Esophagus (tissue), 2 donors: ENCODE data around the gene RBM26. TPM values are rescaled to one million over a fixed set of nuclear protein-coding genes. Genes with fewer than 3 reads are reported as not detected.

Experiments
- H3K27ac ChIP-seq, 2 donors: one replicate each; pipeline ENCODE4 v1.5.1; 2013; ENCODE audit warnings: low read depth in 2 of 2, mild to moderate bottlenecking in 2 of 2, inconsistent platforms in 1 of 2, low read length in 1 of 2, moderate library complexity in 1 of 2
- H3K27me3 ChIP-seq, 2 donors: one replicate each; pipeline ENCODE4 v1.6.1; 2013; ENCODE audit warnings: low read length in 2 of 2, control low read depth in 1 of 2, mild to moderate bottlenecking in 1 of 2; ENCODE audit not compliant: insufficient read depth in 2 of 2, control insufficient read depth in 1 of 2
- H3K36me3 ChIP-seq, 2 donors: one replicate each; pipeline ENCODE4 v1.6.1; 2013; ENCODE audit warnings: low read length in 1 of 2; ENCODE audit not compliant: control insufficient read depth in 2 of 2, insufficient read depth in 2 of 2
- H3K4me1 ChIP-seq, 2 donors: one replicate each; pipeline ENCODE4 v1.6.1; 2013; ENCODE audit warnings: low read length in 1 of 2; ENCODE audit not compliant: control insufficient read depth in 2 of 2, insufficient read depth in 2 of 2
- H3K4me3 ChIP-seq, 2 donors: one replicate each; pipeline ENCODE4 v1.5.1; 2013; ENCODE audit warnings: low read length in 2 of 2, mild to moderate bottlenecking in 2 of 2, low read depth in 1 of 2, moderate library complexity in 1 of 2
- H3K9me3 ChIP-seq, 2 donors: one replicate each; pipeline ENCODE4 v1.6.1; 2013; ENCODE audit warnings: mild to moderate bottlenecking in 2 of 2, low read depth in 1 of 2, low read length in 1 of 2, moderate library complexity in 1 of 2; ENCODE audit not compliant: control insufficient read depth in 2 of 2, insufficient read depth in 1 of 2
- WGBS, 2 donors: extraction: QIAGEN DNeasy Blood & Tissue Kit; methylation state at CpG; one replicate each; pipeline ENCODE4 v1.1.7; 2013; 5-methylcytosine and 5-hydroxymethylcytosine counted together
- polyA plus RNA-seq, 2 donors: library from polyadenylated mRNA; stranded (reverse); fragments of 200-250 nt; gene quantifications; one replicate each; pipeline ENCODE4 v1.2.3, GENCODE V29; 2013
- donor health status: healthy with polysubstance abuse.
- donor health status: Bipolar disorder and iron deficiency.

RBM26 gene
- 10 to 100 TPM; 11.1 to 24.3 TPM for polyA plus RNA-seq

DNA sequence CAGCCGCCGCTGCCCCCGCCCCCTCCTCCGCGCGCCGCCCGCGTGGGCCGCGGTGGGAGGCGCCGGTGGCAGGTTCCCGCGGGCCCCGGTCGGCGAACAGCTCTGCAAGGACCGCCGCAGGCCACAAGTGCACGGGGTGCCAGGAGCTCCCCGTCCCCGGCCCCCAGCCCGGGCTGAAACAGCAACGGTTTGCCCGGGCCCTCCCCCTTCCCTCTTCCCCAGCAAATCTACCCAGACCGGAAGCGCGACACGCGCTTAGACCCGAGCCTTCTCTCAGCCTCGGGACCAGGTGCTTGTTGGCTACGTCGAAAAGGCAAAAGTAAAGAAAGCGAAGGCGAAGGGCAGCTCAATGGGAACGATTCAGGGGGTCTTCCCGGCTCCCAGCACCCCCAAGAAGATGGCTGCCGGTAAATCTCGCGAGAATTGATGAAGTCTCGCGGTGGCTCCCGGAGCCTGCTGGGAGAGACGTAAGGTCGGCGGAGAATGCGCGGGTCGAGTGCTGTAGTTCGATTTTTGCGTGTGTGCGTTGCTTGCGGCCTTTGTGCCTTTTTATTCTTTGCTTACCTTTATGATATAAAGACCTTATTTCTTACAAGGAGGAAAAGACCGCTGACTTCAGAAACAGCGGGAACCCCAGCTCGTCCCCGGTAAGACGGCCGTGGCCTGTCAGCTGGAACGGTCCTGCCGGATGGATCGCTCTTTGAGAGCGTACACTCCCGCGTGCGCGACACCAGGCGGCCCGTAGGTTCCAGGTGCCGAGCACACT lies at the start of gene RBM26:
Gene RBM26, minus strand, starts transcription at position 425 of the 766 bp plus-strand sequence. CDS start 481 bp downstream, outside the sequence.
- no peaks in the 10 kb centered on the region for H3K4me1 ChIP-seq

DNA sequence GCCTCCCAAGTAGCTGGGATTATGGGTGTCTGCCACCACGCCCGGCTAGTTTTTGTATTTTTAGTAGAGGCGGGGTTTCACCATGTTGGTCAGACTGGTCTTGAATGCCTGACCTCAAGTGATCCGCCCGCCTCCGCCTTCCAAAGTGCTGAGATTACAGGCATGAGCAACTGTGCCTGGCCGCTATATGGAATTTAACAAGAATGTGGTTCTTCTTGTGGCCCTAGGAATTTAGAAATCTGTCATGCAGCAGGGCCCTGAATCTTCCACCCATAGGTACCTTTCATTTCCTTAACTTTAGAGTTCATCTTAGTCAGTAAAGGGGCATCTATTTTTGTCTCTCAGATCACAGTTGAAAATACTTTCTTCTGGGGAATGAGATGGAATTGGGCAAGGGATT lies 49.3 kb upstream of the RBM26 start:
- Histone ChIP-seq H3K4me3 (no peak overlapping the region), H3K9me3 (no peaks in the 10 kb centered on the region), H3K4me1 (no peaks in the 10 kb centered on the region), H3K27me3 (no peaks in the 10 kb centered on the region), H3K27ac (no peak overlapping the region), H3K36me3 (no peaks in the 10 kb centered on the region)
- 79 to 91% methylated on average over 7 of the region's 7 CpGs for WGBS, 2 donors

More for the DNA sequence above, at the start of gene RBM26:
- 0 to 1% methylated on average over 53 to 72 of the region's 72 CpGs for WGBS, 2 donors
- H3K36me3 ChIP-seq: no peaks in the 10 kb centered on the region
- no peaks in the 10 kb centered on the region for H3K9me3 ChIP-seq
- H3K4me3 ChIP-seq: peak within 1 kb of the TSS; percentile 73 to 98
- no peaks in the 10 kb centered on the region for H3K27me3 ChIP-seq
- peak within 1 kb of the TSS; percentile 94 to 97 for H3K27ac ChIP-seq

DNA sequence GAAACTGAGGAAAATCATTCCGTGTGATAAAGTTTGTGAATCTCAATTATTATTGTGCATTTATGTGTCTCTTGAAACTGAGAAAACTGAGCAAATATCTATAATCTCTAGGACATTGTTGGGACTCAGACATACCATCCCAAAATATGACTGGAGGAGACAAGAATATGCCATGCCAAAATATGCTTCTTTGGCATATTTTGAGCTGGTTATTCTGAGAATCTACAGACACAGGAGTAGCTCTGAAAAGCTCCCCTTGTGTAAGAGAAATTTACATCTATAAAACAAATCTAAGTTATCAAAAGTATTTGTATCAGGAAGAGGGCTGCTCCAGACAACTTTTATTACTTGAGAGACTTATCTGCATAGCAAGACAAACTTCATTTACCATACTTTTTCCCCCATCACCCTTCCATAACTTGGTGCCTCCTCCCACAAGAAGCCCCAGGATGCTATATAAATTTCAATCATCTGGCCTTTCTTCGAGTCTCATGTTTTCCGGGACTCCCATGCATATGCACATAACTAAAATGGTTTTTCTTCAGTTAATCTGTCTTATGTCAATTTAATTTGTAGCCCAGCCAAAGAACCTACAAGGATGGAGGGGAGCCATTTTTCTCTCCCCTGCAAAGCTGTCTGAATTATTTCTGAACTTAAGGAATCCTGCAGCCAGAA lies 46.3 kb upstream of the RBM26 start:
- WGBS, 2 donors: 77 to 79% methylated on average over 3 of the region's 3 CpGs
- no peaks in the 10 kb centered on the region for H3K36me3 ChIP-seq
- H3K4me3 ChIP-seq: no peak overlapping the region
- no peak overlapping the region for H3K27ac ChIP-seq
- H3K9me3 ChIP-seq: no peaks in the 10 kb centered on the region
- H3K27me3 ChIP-seq: no peaks in the 10 kb centered on the region
- no peaks in the 10 kb centered on the region for H3K4me1 ChIP-seq

DNA sequence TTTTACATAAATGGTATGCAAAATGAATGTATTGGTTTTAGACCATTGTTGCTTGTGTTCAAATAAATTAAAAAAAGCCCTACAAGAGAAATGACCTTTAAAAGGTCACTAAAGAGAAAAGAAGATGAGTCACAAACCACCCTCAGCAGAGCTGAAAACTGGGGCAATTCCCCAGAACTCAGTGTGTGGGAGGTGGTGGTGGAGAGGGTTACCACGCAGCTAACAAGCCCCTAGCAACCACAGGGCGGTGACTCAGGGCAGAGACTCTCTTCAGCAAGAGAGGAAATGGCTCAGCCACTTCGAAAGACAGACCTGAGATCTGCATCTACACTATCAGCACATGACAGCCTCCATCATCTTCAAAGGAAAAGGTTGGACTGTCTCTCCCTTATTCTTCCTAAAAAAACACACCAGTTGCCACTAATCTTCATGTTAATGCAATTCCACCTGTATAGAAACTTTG lies 45.5 kb upstream of the RBM26 start:
- 38 to 55% methylated on average over 3 of the region's 3 CpGs for WGBS, 2 donors
- Histone ChIP-seq H3K9me3 (no peaks in the 10 kb centered on the region), H3K4me1 (no peaks in the 10 kb centered on the region), H3K4me3 (no peak overlapping the region), H3K27ac (no peak overlapping the region), H3K27me3 (no peaks in the 10 kb centered on the region), H3K36me3 (no peaks in the 10 kb centered on the region)

DNA sequence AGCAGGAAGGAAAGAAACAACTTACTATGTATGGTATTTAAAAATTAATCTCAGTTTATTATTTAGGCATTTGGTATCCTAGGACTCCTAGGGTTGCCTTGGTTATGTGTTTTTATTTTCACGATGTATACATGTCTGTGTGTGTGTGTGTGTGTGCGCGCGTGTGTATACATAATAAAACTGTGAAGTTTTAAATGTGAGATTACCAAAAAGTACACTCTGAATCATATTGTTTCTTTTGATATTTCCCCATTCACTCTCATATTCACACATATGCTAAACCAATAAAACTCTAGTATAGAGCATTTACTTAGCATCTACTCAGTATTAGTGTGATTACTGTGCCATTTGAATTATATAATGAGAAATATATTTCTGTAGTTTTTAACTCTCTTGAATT lies 44.1 kb upstream of the RBM26 start:
- no peak overlapping the region for H3K4me3 ChIP-seq
- no peaks in the 10 kb centered on the region for H3K9me3 ChIP-seq
- H3K4me1 ChIP-seq: no peaks in the 10 kb centered on the region
- no peaks in the 10 kb centered on the region for H3K27me3 ChIP-seq
- no peaks in the 10 kb centered on the region for H3K36me3 ChIP-seq
- WGBS, 2 donors: 90 to 92% methylated on average over 4 of the region's 4 CpGs
- no peak overlapping the region for H3K27ac ChIP-seq

DNA sequence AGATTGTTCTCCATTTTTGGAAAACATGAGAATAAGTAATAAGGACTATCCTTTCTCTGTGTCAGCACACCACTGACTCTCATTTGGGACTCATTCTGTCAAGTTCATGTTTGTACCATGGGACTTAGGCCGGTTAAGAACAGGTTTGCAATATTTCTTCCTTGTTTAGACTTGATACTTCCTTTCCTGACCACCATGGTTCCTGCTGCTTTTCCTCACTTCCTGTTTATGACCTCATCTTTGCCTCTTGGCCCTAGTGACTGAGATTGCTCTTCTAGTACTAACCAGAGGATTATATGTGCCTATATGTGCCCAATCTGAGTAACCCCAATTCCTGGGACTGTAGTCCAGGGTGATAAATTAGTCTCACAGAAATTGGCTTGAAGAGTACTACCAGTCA lies 42.4 kb upstream of the RBM26 start:
- no peaks in the 10 kb centered on the region for H3K27me3 ChIP-seq
- H3K27ac ChIP-seq: no peak overlapping the region
- no peaks in the 10 kb centered on the region for H3K9me3 ChIP-seq
- 59 to 64% methylated on average over 1 of the region's 1 CpG for WGBS, 2 donors
- no peaks in the 10 kb centered on the region for H3K4me1 ChIP-seq
- no peak overlapping the region for H3K4me3 ChIP-seq
- H3K36me3 ChIP-seq: no peaks in the 10 kb centered on the region

GRCh38 chr13:79447741-79448140 lies 41.7 kb upstream of the RBM26 start:
- no peaks in the 10 kb centered on the region for H3K36me3 ChIP-seq
- H3K27me3 ChIP-seq: no peaks in the 10 kb centered on the region
- no peaks in the 10 kb centered on the region for H3K9me3 ChIP-seq
- 66 to 75% methylated on average over 2 of the region's 2 CpGs for WGBS, 2 donors
- no peaks in the 10 kb centered on the region for H3K4me1 ChIP-seq
- H3K27ac ChIP-seq: no peak overlapping the region
- no peak overlapping the region for H3K4me3 ChIP-seq

DNA sequence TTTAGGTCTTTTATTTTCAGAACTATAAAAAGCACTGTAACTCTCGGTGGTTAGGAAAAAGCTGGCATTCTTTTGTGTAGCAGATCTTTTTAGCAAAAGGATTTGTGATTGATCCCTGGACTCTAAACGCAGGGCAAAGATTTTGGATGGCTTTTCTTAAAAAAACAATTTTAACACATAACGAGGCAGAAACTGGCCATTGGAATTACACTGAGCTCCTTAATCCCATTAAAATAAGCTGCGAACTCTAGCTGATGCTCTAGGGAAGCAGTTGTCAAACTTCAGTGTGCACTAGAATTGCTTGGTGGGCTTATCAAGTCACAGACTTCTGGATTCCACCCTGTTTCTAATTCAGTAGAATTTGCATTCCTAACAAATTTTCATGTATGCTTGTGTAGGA lies 41.1 kb upstream of the RBM26 start:
- H3K36me3 ChIP-seq: no peaks in the 10 kb centered on the region
- no peak overlapping the region for H3K4me3 ChIP-seq
- H3K27me3 ChIP-seq: no peaks in the 10 kb centered on the region
- no peak overlapping the region for H3K27ac ChIP-seq
- 75 to 83% methylated on average over 4 of the region's 4 CpGs for WGBS, 2 donors
- no peaks in the 10 kb centered on the region for H3K4me1 ChIP-seq
- no peaks in the 10 kb centered on the region for H3K9me3 ChIP-seq

DNA sequence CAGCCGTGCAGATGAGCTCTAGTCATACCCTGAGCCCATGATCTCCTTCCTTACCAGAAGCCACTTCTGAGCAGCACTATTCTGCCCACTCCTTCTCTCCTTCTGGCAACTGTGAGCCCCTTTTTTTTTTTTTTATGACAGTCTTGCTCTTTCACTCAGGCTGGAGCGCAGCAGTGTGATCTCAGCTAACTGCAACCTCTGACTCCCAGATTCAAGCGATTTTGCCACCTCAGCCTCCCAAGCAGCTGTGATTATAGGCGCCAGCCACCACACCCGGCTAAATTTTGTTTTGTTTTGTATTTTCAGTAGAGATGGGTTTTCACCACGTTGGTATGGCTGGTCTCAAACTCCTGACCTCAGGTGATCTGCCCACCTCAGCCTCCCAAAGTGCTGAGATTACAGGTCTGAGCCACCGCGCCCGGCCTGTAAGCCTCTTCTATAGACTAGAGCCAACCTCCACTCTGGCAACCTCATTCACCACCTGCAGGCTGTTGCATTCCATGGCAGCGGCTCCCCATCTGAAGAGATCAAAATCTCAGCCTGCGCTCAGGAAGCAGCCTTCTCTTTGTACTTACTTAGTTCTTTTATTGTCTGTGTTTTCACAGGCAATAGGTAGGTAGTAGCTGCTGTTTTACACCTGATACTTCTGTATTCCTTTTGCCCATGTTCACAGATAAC lies 40.1 kb upstream of the RBM26 start:
- H3K4me3 ChIP-seq: no peak overlapping the region
- WGBS, 2 donors: 87 to 90% methylated on average over 11 of the region's 11 CpGs
- no peaks in the 10 kb centered on the region for H3K36me3 ChIP-seq
- H3K9me3 ChIP-seq: no peaks in the 10 kb centered on the region
- no peak overlapping the region for H3K27ac ChIP-seq
- no peaks in the 10 kb centered on the region for H3K27me3 ChIP-seq
- no peaks in the 10 kb centered on the region for H3K4me1 ChIP-seq
